Measurements from ENCODE around the gene ELP1.
A peak's percentile ranks its signal among the peaks of the same experiment; 100 is the strongest.
"Not testable (repeated sequence)": the region's sequence is repeated elsewhere in the genome, so short reads cannot be mapped to it uniquely, and the experiment has no call there.

The ELP1 gene

GRCh38 chr9:108933231-108933717 is 650 bp downstream of the ELP1 start:
- Histone ChIP-seq H3K4me1 (ENCODE audit: insufficient read depth, low read length) (peaks cover 33% of the 10 kb centered on the region), H3K4me2 (ENCODE audit: insufficient read depth, low read length) (peak overlapping the region; percentile 77), H2AFZ (ENCODE audit: low read depth, low read length) (peak overlapping the region; percentile 95), H3K27ac (ENCODE audit: low read length) (peak overlapping the region; percentile 84), H4K20me1 (ENCODE audit: insufficient read depth, low read length) (no peaks in the 10 kb centered on the region), H3K9me3 (ENCODE audit: insufficient read depth, low read length, severe bottlenecking) (no peaks in the 10 kb centered on the region), H3K36me3 (ENCODE audit: insufficient read depth, low read length) (peaks cover 18% of the 10 kb centered on the region), H3K79me2 (ENCODE audit: insufficient read depth, low read length) (peaks cover 44% of the 10 kb centered on the region), H3K9ac (ENCODE audit: low read depth, low read length) (peak overlapping the region; percentile 86), H3K4me3 (ENCODE audit: low read depth in 1 of 2, low read length in 2 of 2) (peak overlapping the region; percentile 69 to 92), H3K27me3 (ENCODE audit: insufficient read depth, low read length, poor library complexity) (no peaks in the 10 kb centered on the region)
- TF ChIP-seq CTCF (IDR thresholded peaks at IDR 0.05; ENCODE audit: borderline replicate concordance, extremely low read depth, low read length, poor library complexity, severe bottlenecking): no peak
- no peak for TF ChIP-seq EZH2 (IDR thresholded peaks at IDR 0.05; ENCODE audit: borderline replicate concordance, low read depth, low read length, severe bottlenecking)
- ATAC-seq (ENCODE audit: insufficient read depth, low read depth) (no peak), DNase-seq (no peak)

GRCh38 chr9:108928386-108928785 is 5.5 kb downstream of the ELP1 start:
- Histone ChIP-seq H3K36me3 (ENCODE audit: insufficient read depth, low read length) (peaks cover 61% of the 10 kb centered on the region), H3K79me2 (ENCODE audit: insufficient read depth, low read length) (peaks cover 24% of the 10 kb centered on the region)

DNA sequence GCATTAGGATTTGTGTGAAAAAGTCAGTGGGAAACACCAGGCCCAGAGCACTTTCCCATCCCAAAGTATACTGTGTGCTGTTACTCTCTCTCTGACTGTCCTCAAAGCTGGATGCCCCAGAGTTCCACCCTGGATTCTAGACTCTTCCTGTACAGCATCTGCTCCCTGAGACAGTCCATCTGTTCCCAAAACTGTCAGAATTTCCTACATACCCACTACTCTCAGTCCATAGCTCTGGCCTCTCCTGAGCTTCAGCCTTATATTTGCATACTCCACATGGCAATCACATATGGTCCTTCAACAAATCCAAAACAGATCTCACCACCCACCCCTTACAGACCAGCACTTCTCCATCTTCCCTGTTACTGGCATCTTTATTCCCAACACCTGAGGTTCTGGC is 9.5 kb downstream of the ELP1 start:
- H3K4me2 ChIP-seq (ENCODE audit: insufficient read depth, low read length): no peak overlapping the region
- no peak for DNase-seq
- no peaks in the 10 kb centered on the region for H4K20me1 ChIP-seq (ENCODE audit: insufficient read depth, low read length)
- H3K79me2 ChIP-seq (ENCODE audit: insufficient read depth, low read length): no peaks in the 10 kb centered on the region
- no peak overlapping the region for H3K4me3 ChIP-seq (ENCODE audit: low read depth in 1 of 2, low read length in 2 of 2)
- H3K27ac ChIP-seq (ENCODE audit: low read length): no peak overlapping the region
- TF ChIP-seq EZH2 (IDR thresholded peaks at IDR 0.05; ENCODE audit: borderline replicate concordance, low read depth, low read length, severe bottlenecking) (no peak), CTCF (IDR thresholded peaks at IDR 0.05; ENCODE audit: borderline replicate concordance, extremely low read depth, low read length, poor library complexity, severe bottlenecking) (no peak)
- no peak for ATAC-seq (ENCODE audit: insufficient read depth, low read depth)
- H3K4me1 ChIP-seq (ENCODE audit: insufficient read depth, low read length): no peaks in the 10 kb centered on the region
- peaks cover 72% of the 10 kb centered on the region for H3K36me3 ChIP-seq (ENCODE audit: insufficient read depth, low read length)
- H3K27me3 ChIP-seq (ENCODE audit: insufficient read depth, low read length, poor library complexity): no peaks in the 10 kb centered on the region
- no peaks in the 10 kb centered on the region for H3K9me3 ChIP-seq (ENCODE audit: insufficient read depth, low read length, severe bottlenecking)
- no peak overlapping the region for H3K9ac ChIP-seq (ENCODE audit: low read depth, low read length)
- H2AFZ ChIP-seq (ENCODE audit: low read depth, low read length): no peak overlapping the region

More at GRCh38 chr9:108928386-108928785, 5.5 kb downstream of the ELP1 start:
- ATAC-seq (ENCODE audit: insufficient read depth, low read depth): no peak
- DNase-seq: no peak
- H4K20me1 ChIP-seq (ENCODE audit: insufficient read depth, low read length): no peaks in the 10 kb centered on the region
- no peak overlapping the region for H2AFZ ChIP-seq (ENCODE audit: low read depth, low read length)
- no peak overlapping the region for H3K4me2 ChIP-seq (ENCODE audit: insufficient read depth, low read length)
- H3K4me3 ChIP-seq (ENCODE audit: low read depth in 1 of 2, low read length in 2 of 2): no peak overlapping the region
- H3K27ac ChIP-seq (ENCODE audit: low read length): no peak overlapping the region
- no peaks in the 10 kb centered on the region for H3K9me3 ChIP-seq (ENCODE audit: insufficient read depth, low read length, severe bottlenecking)
- H3K4me1 ChIP-seq (ENCODE audit: insufficient read depth, low read length): peaks cover 20% of the 10 kb centered on the region
- no peaks in the 10 kb centered on the region for H3K27me3 ChIP-seq (ENCODE audit: insufficient read depth, low read length, poor library complexity)
- no peak overlapping the region for H3K9ac ChIP-seq (ENCODE audit: low read depth, low read length)
- TF ChIP-seq EZH2 (IDR thresholded peaks at IDR 0.05; ENCODE audit: borderline replicate concordance, low read depth, low read length, severe bottlenecking) (no peak), CTCF (IDR thresholded peaks at IDR 0.05; ENCODE audit: borderline replicate concordance, extremely low read depth, low read length, poor library complexity, severe bottlenecking) (no peak)

DNA sequence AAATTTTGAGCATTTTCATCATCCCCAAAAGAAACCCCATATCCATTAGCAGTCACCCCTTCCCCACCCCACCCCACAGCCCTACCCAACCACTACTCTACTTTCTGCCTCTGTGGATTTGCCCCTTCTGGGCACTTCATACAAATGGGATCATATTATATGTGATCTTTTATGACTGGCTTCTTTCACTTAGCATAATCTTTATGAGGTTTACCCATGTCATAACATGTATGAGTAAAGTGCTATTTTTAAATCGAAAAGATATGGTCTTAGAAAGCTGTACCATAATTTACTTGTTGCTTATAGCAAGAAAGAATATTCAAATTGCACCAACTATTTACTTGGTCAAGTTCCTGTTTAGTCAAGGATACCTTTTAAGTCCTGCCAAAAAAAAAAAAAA is 12.7 kb downstream of the ELP1 start:
- Histone ChIP-seq H3K4me1 (ENCODE audit: insufficient read depth, low read length) (no peaks in the 10 kb centered on the region), H3K9me3 (ENCODE audit: insufficient read depth, low read length, severe bottlenecking) (no peaks in the 10 kb centered on the region), H3K9ac (ENCODE audit: low read depth, low read length) (no peak overlapping the region), H3K4me2 (ENCODE audit: insufficient read depth, low read length) (no peak overlapping the region), H2AFZ (ENCODE audit: low read depth, low read length) (no peak overlapping the region), H3K36me3 (ENCODE audit: insufficient read depth, low read length) (peaks cover 58% of the 10 kb centered on the region), H3K27ac (ENCODE audit: low read length) (no peak overlapping the region), H3K4me3 (ENCODE audit: low read depth in 1 of 2, low read length in 2 of 2) (no peak overlapping the region), H3K79me2 (ENCODE audit: insufficient read depth, low read length) (no peaks in the 10 kb centered on the region), H3K27me3 (ENCODE audit: insufficient read depth, low read length, poor library complexity) (no peaks in the 10 kb centered on the region), H4K20me1 (ENCODE audit: insufficient read depth, low read length) (no peaks in the 10 kb centered on the region)
- TF ChIP-seq EZH2 (IDR thresholded peaks at IDR 0.05; ENCODE audit: borderline replicate concordance, low read depth, low read length, severe bottlenecking): no peak
- TF ChIP-seq CTCF (IDR thresholded peaks at IDR 0.05; ENCODE audit: borderline replicate concordance, extremely low read depth, low read length, poor library complexity, severe bottlenecking): no peak
- no peak for ATAC-seq (ENCODE audit: insufficient read depth, low read depth)
- DNase-seq: no peak

DNA sequence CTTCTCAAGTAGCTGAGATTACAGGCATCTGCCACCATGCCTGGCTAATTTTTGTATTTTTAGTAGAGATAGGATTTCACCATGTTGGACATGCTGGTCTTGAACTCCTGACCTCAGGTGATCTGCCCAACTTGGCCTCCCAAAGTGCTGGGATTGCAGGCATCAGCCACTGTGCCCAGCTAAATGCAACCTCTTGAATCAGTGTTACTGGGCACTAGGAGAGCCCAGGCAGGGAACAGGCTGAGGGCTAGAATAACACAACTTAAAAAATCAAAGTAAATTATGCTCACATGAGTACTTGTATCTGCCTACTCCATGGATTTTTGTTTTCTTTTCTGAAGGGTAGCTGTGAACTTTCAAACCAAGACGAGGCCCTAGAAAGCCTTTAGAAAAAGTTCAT is 13.5 kb downstream of the ELP1 start:
- not testable (repeated sequence) for H2AFZ ChIP-seq (ENCODE audit: low read depth, low read length); H3K9ac ChIP-seq (ENCODE audit: low read depth, low read length); H3K4me3 ChIP-seq (ENCODE audit: low read depth in 1 of 2, low read length in 2 of 2); ATAC-seq (ENCODE audit: insufficient read depth, low read depth); H4K20me1 ChIP-seq (ENCODE audit: insufficient read depth, low read length); DNase-seq; H3K79me2 ChIP-seq (ENCODE audit: insufficient read depth, low read length); H3K4me1 ChIP-seq (ENCODE audit: insufficient read depth, low read length); H3K27me3 ChIP-seq (ENCODE audit: insufficient read depth, low read length, poor library complexity); H3K27ac ChIP-seq (ENCODE audit: low read length); H3K9me3 ChIP-seq (ENCODE audit: insufficient read depth, low read length, severe bottlenecking); H3K4me2 ChIP-seq (ENCODE audit: insufficient read depth, low read length)
- H3K36me3 ChIP-seq (ENCODE audit: insufficient read depth, low read length): peaks cover 58% of the 10 kb centered on the region

Measured in DND-41 (cell line).